Fibroblast of pulmonary artery (primary cell): Measurements from ENCODE around the gene ELAC2.

Source experiments
- DNase-seq: peaks from one replicate; pipeline ENCODE4 v3.0.0-alpha.2; 2010; ENCODE audit warnings: low read depth
- H3K4me3 ChIP-seq: replicated peaks from 2 replicates; pipeline ENCODE4 v1.5.1; 2011; ENCODE audit warnings: low read depth, mild to moderate bottlenecking, control low read depth, low read length, moderate library complexity
- TF ChIP-seq, protein P1 (sequence below): IDR thresholded peaks from 2 replicates; pipeline ENCODE4 v1.5.1; 2011; ENCODE audit warnings: mild to moderate bottlenecking, control low read depth, low read length, inconsistent platforms; ENCODE audit errors: missing control alignments

The ELAC2 gene

DNA sequence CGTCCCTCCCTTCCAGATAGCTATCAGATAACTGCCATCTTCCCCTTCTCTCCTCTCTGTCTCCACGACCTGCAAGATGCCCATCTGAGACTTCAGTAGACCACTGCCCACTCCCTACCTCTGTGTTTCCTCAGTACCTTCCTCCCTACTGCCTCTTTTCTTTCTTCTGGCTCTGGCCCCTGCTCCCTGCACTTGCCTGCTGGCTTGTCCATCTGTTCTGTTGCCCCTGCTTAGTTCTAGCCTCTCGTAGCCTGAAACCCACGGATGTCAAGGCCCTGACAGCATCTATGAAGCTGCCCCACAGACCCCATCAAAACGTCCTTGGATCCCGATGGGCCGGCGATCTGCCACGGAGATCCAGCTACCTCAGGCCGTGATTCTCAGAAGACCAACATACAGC lies 53.0 kb downstream of the ELAC2 start:
- no peak overlapping the region for H3K4me3 ChIP-seq
- DNase-seq = no peak
- TF ChIP-seq, protein P1, sequence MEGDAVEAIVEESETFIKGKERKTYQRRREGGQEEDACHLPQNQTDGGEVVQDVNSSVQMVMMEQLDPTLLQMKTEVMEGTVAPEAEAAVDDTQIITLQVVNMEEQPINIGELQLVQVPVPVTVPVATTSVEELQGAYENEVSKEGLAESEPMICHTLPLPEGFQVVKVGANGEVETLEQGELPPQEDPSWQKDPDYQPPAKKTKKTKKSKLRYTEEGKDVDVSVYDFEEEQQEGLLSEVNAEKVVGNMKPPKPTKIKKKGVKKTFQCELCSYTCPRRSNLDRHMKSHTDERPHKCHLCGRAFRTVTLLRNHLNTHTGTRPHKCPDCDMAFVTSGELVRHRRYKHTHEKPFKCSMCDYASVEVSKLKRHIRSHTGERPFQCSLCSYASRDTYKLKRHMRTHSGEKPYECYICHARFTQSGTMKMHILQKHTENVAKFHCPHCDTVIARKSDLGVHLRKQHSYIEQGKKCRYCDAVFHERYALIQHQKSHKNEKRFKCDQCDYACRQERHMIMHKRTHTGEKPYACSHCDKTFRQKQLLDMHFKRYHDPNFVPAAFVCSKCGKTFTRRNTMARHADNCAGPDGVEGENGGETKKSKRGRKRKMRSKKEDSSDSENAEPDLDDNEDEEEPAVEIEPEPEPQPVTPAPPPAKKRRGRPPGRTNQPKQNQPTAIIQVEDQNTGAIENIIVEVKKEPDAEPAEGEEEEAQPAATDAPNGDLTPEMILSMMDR = no peak

DNA sequence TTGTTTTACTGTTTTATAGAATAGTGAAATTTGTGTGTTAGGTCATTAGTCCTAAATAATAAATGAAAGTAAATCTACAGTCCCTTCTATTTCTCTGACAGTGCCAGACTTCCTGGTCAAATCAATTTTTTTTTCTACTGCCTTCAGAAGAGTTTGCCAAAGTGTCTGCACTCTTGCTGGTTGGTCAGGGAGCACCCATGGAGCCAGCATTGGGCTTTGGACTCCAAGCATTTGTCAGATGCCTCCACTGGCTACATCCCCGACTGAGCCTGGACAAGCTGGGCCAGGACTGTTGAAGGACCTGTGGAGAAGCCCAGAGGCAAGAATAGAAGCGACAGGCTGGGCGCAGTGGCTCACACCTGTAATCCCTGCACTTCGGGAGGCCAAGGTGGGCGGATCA lies 53.7 kb downstream of the ELAC2 start:
- TF ChIP-seq, protein P1 = no peak
- no peak for DNase-seq
- H3K4me3 ChIP-seq = no peak overlapping the region

DNA sequence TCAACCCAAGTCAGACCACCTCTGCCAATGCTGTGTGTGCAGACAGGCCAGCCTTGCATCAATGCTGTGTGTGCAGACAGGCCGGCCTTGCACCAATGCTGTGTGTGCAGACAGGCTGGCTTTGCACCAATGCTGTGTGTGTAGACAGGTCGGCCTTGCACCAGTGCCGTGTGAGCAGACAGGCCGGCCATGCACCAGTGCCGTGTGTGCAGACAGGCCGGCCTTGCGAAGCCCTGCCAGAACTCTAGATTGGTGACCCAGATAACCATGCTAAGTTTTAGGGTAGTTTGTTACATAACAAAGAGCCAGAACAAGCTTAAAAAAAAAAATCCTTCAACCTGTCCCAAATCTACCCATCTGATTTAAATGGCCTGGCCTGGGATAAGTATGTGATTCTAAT lies 54.3 kb downstream of the ELAC2 start:
- H3K4me3 ChIP-seq = no peak overlapping the region
- no peak for DNase-seq
- TF ChIP-seq, protein P1 = no peak

GRCh38 chr17:12961655-12962054 lies 56.2 kb downstream of the ELAC2 start:
- no peak overlapping the region for H3K4me3 ChIP-seq
- no peak for DNase-seq
- TF ChIP-seq, protein P1 = no peak

DNA sequence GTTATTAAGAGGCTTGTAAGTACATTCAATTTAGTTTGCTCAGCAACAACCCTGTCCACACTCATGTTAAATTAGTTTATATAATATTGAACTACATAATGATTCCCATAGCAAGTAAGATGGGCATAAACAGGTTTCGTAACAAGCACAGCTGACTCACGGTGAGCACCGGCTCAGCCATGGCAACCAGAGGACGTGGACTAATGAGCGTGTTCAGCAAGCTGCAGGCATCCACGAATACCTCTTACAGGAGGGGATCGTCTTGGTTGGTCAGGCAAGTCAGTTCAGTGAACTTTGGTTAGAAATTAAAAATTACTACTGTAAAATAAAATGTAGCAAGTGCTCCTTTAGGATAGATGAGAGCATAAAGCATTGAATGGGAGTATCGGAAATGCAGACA lies 58.4 kb downstream of the ELAC2 start:
- peak; percentile 23 for DNase-seq
- no peak overlapping the region for H3K4me3 ChIP-seq
- TF ChIP-seq, protein P1 = no peak

DNA sequence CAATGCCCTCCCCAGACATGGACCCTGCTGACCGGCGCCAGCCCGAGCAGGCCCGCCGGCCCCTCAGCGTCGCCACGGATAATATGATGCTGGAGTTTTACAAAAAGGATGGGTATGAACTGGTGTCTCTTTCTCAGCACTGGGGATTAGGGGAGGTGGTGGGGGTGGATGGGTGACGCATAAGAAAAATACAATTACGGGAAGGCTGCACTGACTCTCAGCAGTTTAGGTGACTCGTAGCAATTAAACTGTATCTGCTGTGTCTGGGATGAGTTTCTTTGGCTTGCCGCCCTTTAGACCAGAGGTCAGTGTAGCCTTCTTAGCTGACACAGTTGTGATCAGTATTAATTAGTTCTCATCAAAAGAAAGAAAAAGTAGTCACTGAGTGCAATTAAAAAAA lies 59.0 kb downstream of the ELAC2 start:
- DNase-seq = no peak
- TF ChIP-seq, protein P1 = no peak
- H3K4me3 ChIP-seq = no peak overlapping the region

DNA sequence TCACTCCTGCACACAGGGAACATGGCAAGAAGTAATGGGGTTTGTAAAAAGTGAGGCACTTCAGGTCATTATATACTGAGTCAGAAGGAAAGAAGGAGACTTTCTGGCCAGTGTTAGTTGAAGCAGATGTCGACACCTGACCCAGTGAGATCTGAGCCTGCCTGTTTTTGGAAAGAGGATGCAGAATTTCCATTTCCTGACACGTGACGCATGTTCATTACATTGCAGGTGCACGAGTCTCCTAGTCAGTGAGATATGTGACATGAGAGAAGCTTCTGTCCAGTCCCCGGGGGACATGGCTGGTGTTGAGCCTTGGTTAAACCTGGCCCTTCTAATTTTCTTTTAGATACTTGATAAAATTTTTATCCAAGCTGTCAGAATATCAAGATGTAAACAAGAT lies 62.3 kb downstream of the ELAC2 start:
- no peak overlapping the region for H3K4me3 ChIP-seq
- DNase-seq = no peak
- TF ChIP-seq, protein P1 = no peak
